Neural crest cell (in vitro differentiated cells): ENCODE results near the gene NT5M. TPM values are rescaled to one million over a fixed set of nuclear protein-coding genes. Genes with fewer than 3 reads are reported as not detected.

Experiments used
- DNase-seq: peaks from one replicate; pipeline ENCODE4 v3.0.0; 2021; ENCODE audit warnings: low read depth, mixed read lengths, low spot score
- H3K27ac Mint-ChIP-seq: one replicate; pipeline ENCODE4 v1.8.0; 2021; ENCODE audit warnings: mild to moderate bottlenecking, mixed read lengths; ENCODE audit not compliant: unreplicated experiment
- H3K27me3 Mint-ChIP-seq: 2 replicates; pipeline ENCODE4 v1.8.0; 2021; ENCODE audit warnings: low read depth, mild to moderate bottlenecking, mixed read lengths
- H3K36me3 Mint-ChIP-seq: 2 replicates; pipeline ENCODE4 v1.8.0; 2021; ENCODE audit warnings: low read depth, mild to moderate bottlenecking, mixed read lengths
- H3K4me1 Mint-ChIP-seq: 2 replicates; pipeline ENCODE4 v1.8.0; 2021; ENCODE audit warnings: mixed read lengths
- H3K4me3 Mint-ChIP-seq: one replicate; pipeline ENCODE4 v1.8.0; 2021; ENCODE audit warnings: mild to moderate bottlenecking, mixed read lengths
- H3K9me3 Mint-ChIP-seq: 2 replicates; pipeline ENCODE4 v1.8.0; 2021; ENCODE audit warnings: mixed read lengths
- CTCF ChIP-seq: fragments of 200-600 bp; sonication (generic); conservative IDR thresholded peaks from 2 replicates; pipeline ENCODE4 v1.5.0; 2021; ENCODE audit warnings: antibody characterized with exemption, mild to moderate bottlenecking
- total RNA-seq: library from RNA; stranded (reverse); gene quantifications from 2 replicates; pipeline ENCODE4 v1.2.1, GENCODE V29; 2021

NT5M gene
- total RNA-seq, 1 donor from 2014 or later: 10.3 TPM

GRCh38 chr17:17364338-17364667 is 61.1 kb downstream of the NT5M start:
- Mint-ChIP-seq H3K36me3 (no peaks in the 10 kb centered on the region), H3K27ac (no peak overlapping the region), H3K9me3 (peaks cover 2% of the 10 kb centered on the region), H3K4me3 (no peak overlapping the region), H3K4me1 (peaks cover 20% of the 10 kb centered on the region), H3K27me3 (no peaks in the 10 kb centered on the region)
- TF ChIP-seq CTCF: no peak
- DNase-seq: no peak

- peaks cover under 1% of the 10 kb centered on the region for H3K9me3 Mint-ChIP-seq
- no peaks in the 10 kb centered on the region for H3K36me3 Mint-ChIP-seq
- no peak overlapping the region for H3K27ac Mint-ChIP-seq
- peaks cover 20% of the 10 kb centered on the region for H3K4me1 Mint-ChIP-seq
- no peaks in the 10 kb centered on the region for H3K27me3 Mint-ChIP-seq
- no peak for DNase-seq
- no peak for TF ChIP-seq CTCF
- H3K4me3 Mint-ChIP-seq: no peak overlapping the region
Observed at GRCh38 chr17:17365476-17366110, 62.4 kb downstream of the NT5M start.

GRCh38 chr17:17366235-17366634 is 63.1 kb downstream of the NT5M start:
- Mint-ChIP-seq H3K4me3 (no peak overlapping the region), H3K9me3 (no peaks in the 10 kb centered on the region), H3K27ac (no peak overlapping the region), H3K4me1 (peaks cover 20% of the 10 kb centered on the region), H3K27me3 (no peaks in the 10 kb centered on the region), H3K36me3 (no peaks in the 10 kb centered on the region)
- no peak for TF ChIP-seq CTCF
- DNase-seq: no peak

GRCh38 chr17:17366941-17367875 is 64.0 kb downstream of the NT5M start:
- H3K4me1 Mint-ChIP-seq: peaks cover 20% of the 10 kb centered on the region
- no peak overlapping the region for H3K4me3 Mint-ChIP-seq
- no peaks in the 10 kb centered on the region for H3K36me3 Mint-ChIP-seq
- no peak overlapping the region for H3K27ac Mint-ChIP-seq
- no peaks in the 10 kb centered on the region for H3K9me3 Mint-ChIP-seq
- no peak for DNase-seq
- H3K27me3 Mint-ChIP-seq: no peaks in the 10 kb centered on the region
- TF ChIP-seq CTCF: no peak

- H3K9me3 Mint-ChIP-seq: no peaks in the 10 kb centered on the region
- peaks cover 20% of the 10 kb centered on the region for H3K4me1 Mint-ChIP-seq
- no peak overlapping the region for H3K27ac Mint-ChIP-seq
- H3K36me3 Mint-ChIP-seq: no peaks in the 10 kb centered on the region
- H3K4me3 Mint-ChIP-seq: no peak overlapping the region
- TF ChIP-seq CTCF: no peak
- no peaks in the 10 kb centered on the region for H3K27me3 Mint-ChIP-seq
- no peak for DNase-seq
Observed at GRCh38 chr17:17367931-17368330, 64.8 kb downstream of the NT5M start.
